Hematopoietic multipotent progenitor cell treated with erythropoietin and hydrocortisone succinate and interleukin-3 and kit ligand, for 15 days (in vitro differentiated cells): ENCODE measurements around the gene AXIN1.

ENCODE experiments used
- DNase-seq: peaks from one replicate; pipeline ENCODE4 v3.0.0-alpha.2; 2015; ENCODE audit warnings: low spot score

The AXIN1 gene

GRCh38 chr16:352547-353403 lies at the start of gene AXIN1:
AXIN1 (minus strand) TSS chr16:352723; CDS start chr16:347025, 5,698 bp downstream.
- peak; percentile 97 for DNase-seq

GRCh38 chr16:401468-402348 lies 49.2 kb upstream of the AXIN1 start, which contains the start of gene DECR2:
DECR2 (plus strand) TSS chr16:401885; CDS start chr16:401964, 79 bp downstream.
- peak; percentile 94 for DNase-seq

- DNase-seq: peak; percentile 27
These were observed 47.6 kb upstream of the AXIN1 start for GRCh38 chr16:400061-400591.

GRCh38 chr16:399340-400019 lies 47.0 kb upstream of the AXIN1 start:
- peak; percentile 75 for DNase-seq

GRCh38 chr16:398561-399339 lies 46.2 kb upstream of the AXIN1 start:
- DNase-seq: no peak

GRCh38 chr16:397736-398332 lies 45.3 kb upstream of the AXIN1 start:
- DNase-seq: peak; percentile 71

GRCh38 chr16:397135-397661 lies 44.7 kb upstream of the AXIN1 start, which contains the start of gene NME4:
NME4 (plus strand) TSS chr16:397199; CDS start chr16:397223, 24 bp downstream.
- peak; percentile 13 for DNase-seq

GRCh38 chr16:396605-397004 lies 44.1 kb upstream of the AXIN1 start:
- peak; percentile 34 for DNase-seq

GRCh38 chr16:396199-396598 lies 43.7 kb upstream of the AXIN1 start:
- peak; percentile 7 for DNase-seq

GRCh38 chr16:392450-393030 lies 40.0 kb upstream of the AXIN1 start:
- peak; percentile 19 for DNase-seq

GRCh38 chr16:391885-392335 lies 39.4 kb upstream of the AXIN1 start:
- peak; percentile 71 for DNase-seq

GRCh38 chr16:389352-389751 lies 36.8 kb upstream of the AXIN1 start:
- no peak for DNase-seq

GRCh38 chr16:387761-388666 lies 35.5 kb upstream of the AXIN1 start:
- peak; percentile 47 for DNase-seq

GRCh38 chr16:386641-387156 lies 34.2 kb upstream of the AXIN1 start:
- peak; percentile 34 for DNase-seq

- DNase-seq: no peak
These were observed 31.0 kb upstream of the AXIN1 start for GRCh38 chr16:383326-384051.

GRCh38 chr16:381789-382717 lies 29.5 kb upstream of the AXIN1 start, which contains the start of gene PGAP6:
PGAP6 (minus strand) TSS chr16:381978; CDS start chr16:381821, 157 bp downstream.
- peak; percentile 73 for DNase-seq
